HG03066 (cell line): Measurements from ENCODE around the gene MTRF1.

ENCODE experiments used
- ATAC-seq: cut with Tn5 transposase; IDR thresholded peaks from one replicate; pipeline ENCODE4 v1.9.1; 2021; ENCODE audit warnings: low read depth; ENCODE audit not compliant: unreplicated experiment

The MTRF1 gene

GRCh38 chr13:41224113-41225110 lies 39.0 kb downstream of the MTRF1 start:
- no peak for ATAC-seq

GRCh38 chr13:41222259-41222852 lies 41.0 kb downstream of the MTRF1 start:
- peak; percentile 83 for ATAC-seq

DNA sequence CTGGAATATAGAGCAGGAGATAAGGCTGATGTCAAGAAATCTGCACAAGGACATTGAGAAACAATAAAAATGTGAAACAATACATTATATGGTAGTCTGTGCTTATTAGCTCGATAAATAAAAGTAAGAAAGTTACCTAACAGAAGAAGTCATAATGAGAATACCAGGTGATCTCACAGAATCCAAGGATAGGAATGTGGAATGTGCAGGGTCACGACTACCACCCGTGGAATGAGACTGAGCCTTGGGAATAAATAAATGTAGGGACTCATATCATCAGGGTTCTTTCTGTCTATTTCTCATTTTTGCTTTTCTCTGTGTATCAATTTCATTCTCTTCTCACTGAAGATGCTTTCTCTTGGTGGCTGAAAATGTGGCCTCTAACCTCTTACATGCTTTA lies 43.0 kb downstream of the MTRF1 start:
- no peak for ATAC-seq

DNA sequence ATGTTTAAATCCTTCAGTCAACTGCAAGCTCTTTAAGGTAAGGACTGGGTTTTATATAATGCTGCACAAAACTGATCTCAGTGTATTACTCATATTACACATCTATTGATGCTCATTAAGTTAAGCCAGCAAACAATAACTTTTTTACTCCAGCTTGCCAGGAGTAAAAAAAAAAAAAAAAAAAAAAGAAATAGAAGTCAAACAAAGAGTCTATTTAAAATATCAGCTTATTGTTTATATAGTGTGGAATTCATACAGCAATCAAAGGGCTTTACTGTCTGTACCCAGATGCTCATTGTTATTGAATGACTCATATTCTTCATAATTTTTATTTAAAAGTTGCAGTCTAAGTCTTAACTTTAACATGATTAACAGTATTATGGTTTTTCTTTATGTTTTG lies 47.2 kb downstream of the MTRF1 start:
- ATAC-seq = no peak

GRCh38 chr13:41213919-41214318 lies 49.5 kb downstream of the MTRF1 start:
- no peak for ATAC-seq

- no peak for ATAC-seq
These were observed 50.1 kb downstream of the MTRF1 start for GRCh38 chr13:41213316-41213715.

DNA sequence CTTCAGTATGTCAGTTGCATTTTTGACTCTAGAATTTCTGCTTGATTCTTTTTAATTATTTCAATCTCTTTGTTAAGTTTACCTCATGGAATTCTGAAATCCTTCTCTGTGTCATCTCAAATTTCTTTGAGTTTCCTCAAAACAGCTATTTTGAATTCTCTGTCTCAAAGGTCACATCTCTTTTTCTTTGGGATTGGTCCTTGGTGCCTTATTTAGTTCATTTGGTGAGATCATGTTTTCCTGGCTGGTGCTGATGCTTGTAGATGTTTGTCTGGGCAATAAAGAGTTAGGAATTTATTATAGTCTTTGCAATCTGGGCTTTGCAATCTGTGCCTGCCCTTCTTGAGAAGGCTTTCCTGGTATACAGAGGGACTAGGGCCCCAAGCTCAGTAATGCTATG lies 50.5 kb downstream of the MTRF1 start:
- ATAC-seq = no peak

DNA sequence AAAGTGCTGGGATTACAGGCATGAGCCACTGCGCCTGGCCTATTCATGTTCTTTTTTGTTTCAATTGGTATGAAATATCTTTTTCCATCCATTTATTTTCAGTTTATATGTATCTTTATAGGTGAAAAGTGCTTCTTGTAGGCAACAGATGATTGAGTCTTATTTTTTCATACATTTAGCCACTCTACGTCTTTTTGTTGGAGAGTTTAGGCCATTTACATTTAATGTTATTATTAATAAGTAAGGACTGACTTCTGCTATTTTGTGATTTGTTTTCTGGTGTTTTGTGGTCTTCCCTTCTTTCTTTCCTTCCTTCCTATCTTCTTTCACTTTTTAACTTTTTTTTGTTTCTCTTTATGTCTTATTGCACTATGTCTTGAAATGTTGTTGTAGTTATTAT lies 52.3 kb downstream of the MTRF1 start:
- ATAC-seq = no peak

GRCh38 chr13:41206467-41206866 lies 56.9 kb downstream of the MTRF1 start:
- ATAC-seq = no peak

GRCh38 chr13:41203810-41204209 lies 59.6 kb downstream of the MTRF1 start:
- ATAC-seq = no peak

DNA sequence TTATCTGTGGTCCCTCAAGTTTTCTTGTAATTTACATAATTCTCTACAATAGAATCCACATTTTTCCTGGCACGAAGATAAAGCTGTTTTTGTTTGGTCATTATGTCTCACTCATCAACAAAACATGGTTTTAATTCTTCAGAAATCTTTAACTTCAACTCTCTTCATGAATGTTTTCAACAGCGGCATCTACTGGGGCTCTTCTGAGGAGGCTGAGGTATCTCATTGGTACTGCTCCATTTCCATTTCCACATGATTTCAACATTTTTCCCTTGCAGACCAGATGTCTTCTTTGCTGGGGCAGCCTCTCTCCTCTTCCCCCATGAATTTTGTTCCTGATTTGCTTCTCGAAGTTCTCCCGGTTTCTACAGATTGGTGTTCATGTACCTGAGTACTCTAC lies 63.2 kb downstream of the MTRF1 start:
- no peak for ATAC-seq

GRCh38 chr13:41199526-41199925 lies 63.9 kb downstream of the MTRF1 start:
- no peak for ATAC-seq

GRCh38 chr13:41199079-41199478 lies 64.3 kb downstream of the MTRF1 start:
- ATAC-seq = no peak

GRCh38 chr13:41196620-41197019 lies 66.8 kb downstream of the MTRF1 start:
- ATAC-seq = no peak

DNA sequence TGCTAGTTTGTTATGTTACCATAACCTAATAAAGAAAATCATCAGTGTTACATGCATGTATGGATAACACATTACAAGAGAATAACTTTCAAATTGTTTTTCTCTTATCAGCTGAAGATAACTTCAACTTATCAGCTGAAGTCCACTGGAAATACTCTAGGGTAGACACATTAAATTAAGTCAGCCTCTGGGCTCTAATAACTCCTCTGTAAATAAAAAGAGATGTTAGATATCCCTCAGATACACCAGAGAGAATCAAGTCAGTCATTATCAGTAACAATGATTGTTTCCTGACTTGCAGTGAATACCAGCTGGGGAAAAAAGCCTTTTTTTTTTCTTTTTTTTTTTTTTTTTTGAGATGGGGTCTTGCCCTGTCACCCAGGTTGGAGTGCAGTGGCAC lies 67.4 kb downstream of the MTRF1 start:
- no peak for ATAC-seq

DNA sequence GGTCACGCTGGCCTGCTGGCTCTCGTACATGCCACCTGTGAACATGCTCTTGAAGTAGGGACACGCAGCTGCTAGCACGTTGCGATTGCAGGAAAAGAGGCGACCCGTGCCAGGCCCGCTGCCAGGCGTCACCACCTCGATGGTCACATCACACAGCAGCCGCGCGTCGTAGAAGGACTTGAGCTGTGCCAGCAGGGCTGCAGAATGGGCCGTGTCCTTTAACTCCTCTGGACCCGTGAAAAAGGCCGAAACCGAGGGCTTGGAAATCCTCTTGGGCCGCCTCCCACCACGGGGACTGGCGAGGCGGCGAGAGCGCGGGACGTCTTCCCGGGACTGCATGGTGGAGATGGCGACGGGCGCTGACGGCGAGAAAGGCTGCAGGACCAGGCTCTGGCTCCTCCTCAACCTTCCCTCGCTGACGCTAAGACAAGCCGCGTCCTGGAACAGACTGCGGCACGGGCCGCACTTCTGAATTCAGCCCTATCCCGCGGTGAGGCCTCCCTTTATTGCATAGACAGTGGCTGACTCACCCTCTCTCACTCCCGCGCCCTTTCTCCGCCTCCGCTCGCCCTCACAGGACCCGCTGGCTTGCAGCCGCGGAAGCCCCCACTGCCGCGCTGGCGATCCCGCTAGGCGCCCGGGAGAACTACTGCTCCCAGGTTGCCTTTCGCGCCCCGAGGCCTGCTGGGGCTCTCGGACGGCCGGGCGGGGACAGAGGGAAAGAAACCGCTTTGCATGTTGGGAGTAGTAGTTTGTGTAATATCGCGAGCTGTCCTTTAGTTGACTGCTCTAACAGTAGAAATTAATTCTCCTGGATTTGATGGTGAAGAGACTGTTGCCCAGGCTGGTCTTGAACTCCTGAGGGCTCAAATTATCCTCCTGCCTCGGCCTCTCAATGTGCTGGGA lies 69.2 kb downstream of the MTRF1 start, which contains the start of gene KBTBD7:
KBTBD7 (minus strand) TSS at position 651 of the 906 bp plus-strand sequence; CDS start at position 339, 312 bp downstream.
- peak; percentile 96 for ATAC-seq

- no peak for ATAC-seq
These were observed 69.9 kb downstream of the MTRF1 start for GRCh38 chr13:41193469-41193868.

DNA sequence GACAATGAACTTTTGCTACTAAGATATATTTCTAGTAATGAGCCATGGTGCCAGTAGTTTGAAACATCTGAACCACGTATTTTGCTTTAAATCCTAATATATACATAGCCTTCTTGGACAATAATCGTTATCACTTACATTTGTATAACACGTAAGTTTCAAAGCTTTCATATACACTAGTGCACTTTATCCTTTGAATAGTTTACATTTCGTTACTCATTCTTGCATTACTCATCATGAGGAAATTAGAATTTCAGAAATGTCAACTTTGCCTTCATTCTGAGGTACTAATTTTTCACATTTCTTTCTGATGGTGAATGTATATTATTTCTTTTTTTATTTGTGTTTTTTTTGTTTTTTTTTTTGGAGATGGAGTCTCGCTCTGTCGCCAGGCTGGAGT lies 74.8 kb downstream of the MTRF1 start:
- ATAC-seq = no peak

DNA sequence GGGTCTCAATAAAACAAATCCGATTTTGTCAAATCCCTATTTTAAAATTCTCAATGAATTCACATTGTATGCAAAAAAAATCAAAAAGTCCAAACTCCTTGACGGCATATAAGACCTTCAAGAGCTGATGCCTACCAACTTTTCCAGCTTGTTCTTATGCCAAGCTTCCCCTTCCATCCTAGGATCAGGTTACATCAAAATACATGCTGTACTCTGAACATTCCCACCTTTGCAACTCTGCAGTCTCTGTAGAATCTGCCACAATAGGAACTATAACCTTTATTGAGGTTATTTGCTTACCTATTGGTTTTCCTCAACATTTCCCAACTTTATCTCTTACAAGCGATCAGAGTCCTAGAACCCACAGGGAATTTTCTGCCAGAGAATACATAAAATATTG lies 76.9 kb downstream of the MTRF1 start:
- no peak for ATAC-seq

DNA sequence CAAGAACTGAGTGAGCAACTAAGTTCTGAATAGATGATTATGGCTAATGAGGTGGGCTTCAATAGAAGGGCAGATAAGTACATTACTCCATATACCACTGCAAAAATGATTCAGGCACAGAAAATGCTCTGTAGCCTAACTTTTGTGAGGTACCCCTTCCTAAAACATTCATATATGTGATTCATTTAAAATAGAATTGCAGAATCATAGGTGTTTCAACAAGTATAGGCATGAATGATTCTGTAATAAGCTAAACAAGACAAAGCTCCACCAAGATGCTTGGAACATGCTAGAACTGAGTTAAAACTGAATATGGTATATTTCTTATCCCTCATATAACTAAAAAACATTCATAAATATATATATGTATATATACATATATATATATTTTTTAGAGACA lies 81.1 kb downstream of the MTRF1 start:
- ATAC-seq = no peak
